Measurements from ENCODE around the gene BMP5.

Gene BMP5

DNA sequence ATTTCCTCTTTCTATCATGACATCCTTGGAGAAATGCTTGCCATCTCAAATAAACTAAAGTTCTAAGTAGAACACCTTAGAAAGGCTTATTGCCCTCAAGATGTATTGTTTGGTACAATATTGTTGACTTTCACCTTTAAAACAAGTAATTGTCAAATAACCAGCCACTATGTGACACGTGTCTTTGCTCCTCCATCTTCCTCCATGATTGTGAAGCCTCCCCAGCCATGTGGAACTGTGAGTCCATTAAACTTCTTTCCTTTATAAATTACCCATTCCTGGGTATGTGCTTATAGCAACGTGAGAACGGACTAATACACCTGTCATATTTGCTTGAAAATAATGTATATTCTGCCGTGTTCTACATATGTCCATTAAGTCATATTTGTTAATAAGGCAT, 126.5 kb downstream of the BMP5 start:
- Mint-ChIP-seq H3K4me1 (no peaks in the 10 kb centered on the region), H3K27ac (no peak overlapping the region), H3K36me3 (ENCODE audit: low read depth) (no peaks in the 10 kb centered on the region), H3K4me3 (no peak overlapping the region), H3K9me3 (peaks cover 4% of the 10 kb centered on the region), H3K27me3 (no peaks in the 10 kb centered on the region)
- DNase-seq, result no peak
- no peak for ATAC-seq

DNA sequence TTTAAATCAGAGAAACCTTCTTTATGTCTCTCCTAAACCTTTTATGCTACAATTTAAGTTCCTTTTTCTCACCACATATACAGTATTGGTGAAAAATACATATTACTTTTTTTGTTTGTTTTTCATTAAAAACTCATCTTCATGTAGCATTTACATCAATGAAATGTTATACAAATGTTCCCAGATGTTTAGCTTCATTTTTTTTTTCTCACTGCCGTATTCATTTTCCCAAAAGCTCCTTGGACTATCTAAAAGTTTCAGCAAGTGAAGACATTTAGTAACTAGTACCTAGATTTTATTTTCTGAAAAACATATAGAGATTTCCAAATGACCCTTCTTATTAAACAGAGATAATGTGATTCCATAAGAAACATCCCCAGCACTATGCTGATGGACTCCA, 128.9 kb downstream of the BMP5 start:
- no peak for ATAC-seq
- no peak overlapping the region for H3K27ac Mint-ChIP-seq
- H3K27me3 Mint-ChIP-seq, result no peaks in the 10 kb centered on the region
- no peak for DNase-seq
- no peaks in the 10 kb centered on the region for H3K36me3 Mint-ChIP-seq (ENCODE audit: low read depth)
- peaks cover 16% of the 10 kb centered on the region for H3K9me3 Mint-ChIP-seq
- H3K4me1 Mint-ChIP-seq, result no peaks in the 10 kb centered on the region
- no peak overlapping the region for H3K4me3 Mint-ChIP-seq

DNA sequence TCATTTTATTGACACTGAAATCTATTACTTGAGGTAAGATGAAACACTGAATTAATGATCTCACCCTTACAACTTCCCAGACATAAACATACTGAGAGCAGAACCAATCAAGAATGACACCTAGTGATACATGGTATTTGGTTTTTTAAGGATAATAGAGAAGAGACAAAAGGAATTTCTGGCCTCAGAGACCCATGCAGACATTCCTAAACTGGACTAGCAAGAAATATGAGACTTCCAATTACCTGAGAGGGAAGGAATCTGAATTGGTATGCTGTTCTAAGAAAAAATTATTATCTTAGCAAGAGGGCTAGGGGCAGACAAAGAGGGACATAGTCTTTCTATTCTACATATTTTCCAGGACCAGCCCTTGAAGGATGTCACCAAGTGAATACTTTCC, 141.1 kb downstream of the BMP5 start:
- ATAC-seq (no peak), DNase-seq (no peak)
- Mint-ChIP-seq H3K27me3 (no peaks in the 10 kb centered on the region), H3K27ac (no peak overlapping the region), H3K9me3 (peaks cover 8% of the 10 kb centered on the region), H3K36me3 (ENCODE audit: low read depth) (no peaks in the 10 kb centered on the region), H3K4me1 (no peaks in the 10 kb centered on the region), H3K4me3 (no peak overlapping the region)

DNA sequence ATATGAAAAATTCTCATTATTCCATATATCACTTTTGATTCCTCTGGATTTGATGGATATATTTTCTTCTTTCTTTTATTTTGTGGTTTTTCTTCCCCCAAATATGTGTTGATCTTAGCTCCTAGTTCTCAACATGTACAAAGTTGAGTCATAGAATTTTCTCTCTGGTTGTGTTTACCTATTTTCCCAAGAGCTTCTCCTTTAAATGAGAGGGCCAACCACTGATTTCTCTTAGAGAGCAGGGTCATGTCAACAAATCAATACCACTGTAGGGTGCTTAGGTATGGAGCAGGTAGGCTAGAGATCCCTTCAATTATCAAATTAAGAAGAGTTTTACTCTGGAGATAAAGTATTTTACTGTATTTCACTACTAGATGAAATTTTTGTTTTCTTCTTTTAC, 145.7 kb downstream of the BMP5 start:
- Mint-ChIP-seq H3K27ac (no peak overlapping the region), H3K36me3 (ENCODE audit: low read depth) (no peaks in the 10 kb centered on the region), H3K4me3 (no peak overlapping the region), H3K27me3 (no peaks in the 10 kb centered on the region), H3K9me3 (peaks cover 9% of the 10 kb centered on the region), H3K4me1 (no peaks in the 10 kb centered on the region)
- no peak for ATAC-seq
- no peak for DNase-seq

DNA sequence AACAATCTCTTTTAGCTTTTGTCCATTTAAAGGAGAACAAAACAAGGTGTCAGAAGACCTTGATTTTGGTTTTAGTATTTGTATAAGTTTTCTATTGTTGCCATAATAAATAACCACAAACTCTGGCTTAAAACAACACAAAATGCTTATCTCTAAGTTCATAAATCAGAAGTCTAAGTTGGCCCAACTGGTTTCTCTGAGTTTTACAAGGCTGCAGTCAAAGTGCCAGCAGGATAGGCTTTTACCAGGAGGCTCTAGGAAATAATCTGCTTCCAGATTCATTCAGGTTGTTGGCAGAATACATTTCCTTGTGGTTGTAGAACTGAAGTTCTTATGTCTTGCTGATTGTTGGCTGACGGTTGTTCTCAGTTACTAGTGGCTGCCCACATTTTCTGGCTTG, 149.2 kb downstream of the BMP5 start:
- Mint-ChIP-seq H3K4me3 (no peak overlapping the region), H3K27me3 (no peaks in the 10 kb centered on the region), H3K36me3 (ENCODE audit: low read depth) (no peaks in the 10 kb centered on the region), H3K27ac (no peak overlapping the region), H3K4me1 (no peaks in the 10 kb centered on the region), H3K9me3 (peaks cover 6% of the 10 kb centered on the region)
- no peak for DNase-seq
- ATAC-seq, result no peak

DNA sequence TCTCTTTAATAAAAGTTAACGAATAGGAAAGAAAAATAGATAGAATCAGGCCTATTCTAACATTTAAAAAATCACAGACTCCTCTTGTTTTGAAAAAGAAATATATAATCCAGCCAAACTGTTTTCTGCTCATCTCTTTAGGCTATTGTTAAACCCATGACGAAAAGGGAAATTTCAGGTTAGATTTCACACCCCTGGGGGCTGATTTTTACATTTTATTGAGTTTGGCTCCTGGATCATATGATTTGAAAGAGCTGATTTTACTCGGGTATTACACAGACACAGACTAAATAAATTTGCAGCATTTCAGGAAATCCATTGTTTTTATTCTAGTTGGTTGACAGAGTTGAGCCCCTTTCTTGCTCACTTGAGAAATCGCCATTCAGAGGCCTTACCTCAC, 160.6 kb downstream of the BMP5 start:
- ATAC-seq (no peak), DNase-seq (no peak)
- Mint-ChIP-seq H3K4me1 (no peaks in the 10 kb centered on the region), H3K4me3 (no peak overlapping the region), H3K9me3 (peaks cover 5% of the 10 kb centered on the region), H3K27ac (no peak overlapping the region), H3K27me3 (no peaks in the 10 kb centered on the region), H3K36me3 (ENCODE audit: low read depth) (no peaks in the 10 kb centered on the region)

DNA sequence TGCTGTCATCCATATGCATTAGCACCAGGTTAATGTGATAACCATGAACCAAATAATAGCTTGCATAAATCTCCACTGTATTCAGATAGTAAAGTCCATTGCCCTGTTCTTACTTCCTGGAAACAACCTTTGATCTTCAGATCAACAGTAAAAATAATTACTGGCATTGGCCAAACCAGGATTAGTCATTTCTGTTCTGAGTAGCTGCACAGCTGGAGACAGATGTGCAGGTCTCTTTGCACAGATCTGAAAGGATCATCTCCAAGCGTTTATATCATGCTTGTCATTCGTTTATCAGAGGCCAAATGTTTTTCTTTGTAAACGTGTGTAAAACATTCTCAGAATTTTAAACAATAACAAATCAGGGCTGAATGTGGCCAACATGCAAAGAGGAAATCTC, 162.0 kb downstream of the BMP5 start:
- Mint-ChIP-seq H3K36me3 (ENCODE audit: low read depth) (no peaks in the 10 kb centered on the region), H3K9me3 (peaks cover 5% of the 10 kb centered on the region), H3K27ac (no peak overlapping the region), H3K27me3 (no peaks in the 10 kb centered on the region), H3K4me1 (no peaks in the 10 kb centered on the region), H3K4me3 (no peak overlapping the region)
- no peak for DNase-seq
- ATAC-seq, result no peak

DNA sequence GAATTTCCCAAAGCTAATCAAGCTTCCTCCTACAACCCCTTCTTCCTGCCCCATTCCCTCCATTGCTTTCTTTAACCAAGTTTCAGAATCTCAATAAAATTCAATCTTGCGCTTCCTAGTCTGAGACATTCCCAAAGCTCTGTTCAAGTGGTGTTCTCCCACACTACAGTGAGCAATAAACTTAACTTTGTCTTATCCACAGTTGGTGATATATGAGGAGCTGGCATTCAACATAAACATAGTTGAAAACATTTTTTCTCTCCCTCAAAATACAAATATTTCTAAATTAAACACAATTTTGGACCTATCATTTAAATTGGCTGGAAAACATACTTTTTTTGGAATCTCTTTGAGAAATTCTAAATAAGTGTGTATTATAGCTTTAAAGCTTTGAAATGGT, 166.7 kb downstream of the BMP5 start:
- Mint-ChIP-seq H3K27ac (no peak overlapping the region), H3K27me3 (no peaks in the 10 kb centered on the region), H3K4me3 (no peak overlapping the region), H3K36me3 (ENCODE audit: low read depth) (no peaks in the 10 kb centered on the region), H3K4me1 (no peaks in the 10 kb centered on the region), H3K9me3 (peaks cover 10% of the 10 kb centered on the region)
- ATAC-seq (no peak), DNase-seq (no peak)

DNA sequence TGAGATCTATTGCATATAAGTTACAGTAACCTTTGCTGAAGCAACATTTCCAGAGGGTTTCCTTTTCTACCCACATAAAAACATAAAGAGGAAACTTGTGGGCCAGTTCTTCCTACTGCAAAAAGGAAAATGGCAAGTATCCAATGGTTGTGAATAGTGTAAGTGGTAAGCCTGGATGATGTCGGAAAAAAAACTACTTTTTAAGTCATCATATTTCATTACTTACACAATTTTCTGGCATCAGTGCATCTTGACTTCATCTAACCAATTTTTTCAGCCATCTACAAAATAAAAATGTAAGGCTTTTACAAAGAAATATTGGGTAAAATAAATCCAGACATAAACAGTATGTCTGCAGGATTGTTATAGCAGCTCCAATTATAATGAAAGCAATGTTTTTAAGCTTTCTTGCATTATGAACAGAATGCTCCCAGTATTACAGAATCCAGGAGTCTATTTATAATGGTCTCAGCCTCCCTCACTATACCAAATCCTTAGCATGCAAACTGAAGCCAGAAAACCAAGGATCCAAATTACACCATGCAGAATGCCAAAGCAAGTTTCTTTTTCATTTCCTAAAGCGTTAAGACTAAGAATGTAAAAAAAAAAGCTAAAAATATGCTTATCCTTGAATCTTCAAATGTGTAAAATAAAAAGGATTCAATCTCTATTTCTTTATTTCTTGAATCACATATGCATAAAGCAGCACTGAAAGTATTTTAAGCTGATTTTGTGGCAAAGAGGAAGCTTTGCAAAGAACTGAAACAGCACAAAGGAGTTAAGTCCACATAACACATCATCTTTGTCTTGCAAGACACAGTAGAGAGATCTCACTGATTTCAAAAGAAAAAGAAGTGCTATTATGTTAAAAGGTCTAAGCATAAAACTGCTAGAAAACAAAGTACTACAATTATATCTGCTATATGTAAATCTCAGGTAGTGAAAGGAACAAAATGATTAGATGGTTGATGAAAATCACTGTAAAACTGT, 169.6 kb downstream of the BMP5 start:
- ATAC-seq, result no peak
- DNase-seq, result no peak
- H3K9me3 Mint-ChIP-seq, result peaks cover 19% of the 10 kb centered on the region
- no peaks in the 10 kb centered on the region for H3K27me3 Mint-ChIP-seq
- no peak overlapping the region for H3K4me3 Mint-ChIP-seq
- H3K27ac Mint-ChIP-seq, result no peak overlapping the region
- H3K36me3 Mint-ChIP-seq (ENCODE audit: low read depth), result no peaks in the 10 kb centered on the region
- H3K4me1 Mint-ChIP-seq, result no peaks in the 10 kb centered on the region

DNA sequence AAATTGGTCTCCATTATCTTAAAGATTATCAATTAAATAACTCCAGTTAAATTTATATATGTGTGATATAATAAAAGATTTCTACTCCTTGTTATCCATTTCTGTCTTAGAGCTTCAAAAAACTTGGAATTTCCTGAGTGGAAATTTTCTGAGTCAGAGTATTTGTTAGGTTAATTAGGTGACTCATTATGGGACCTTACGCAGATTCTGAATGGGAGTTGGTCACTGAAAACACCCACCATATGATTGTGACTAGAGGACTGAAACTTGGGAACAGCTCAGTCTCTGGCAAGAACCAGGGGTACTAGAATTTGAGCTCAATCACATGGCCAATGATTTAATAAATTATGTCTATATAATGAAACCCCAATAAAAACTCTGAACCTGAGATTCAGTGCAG, 171.0 kb downstream of the BMP5 start:
- Mint-ChIP-seq H3K4me3 (no peak overlapping the region), H3K4me1 (no peaks in the 10 kb centered on the region), H3K9me3 (peaks cover 19% of the 10 kb centered on the region), H3K27ac (no peak overlapping the region), H3K27me3 (no peaks in the 10 kb centered on the region), H3K36me3 (ENCODE audit: low read depth) (no peaks in the 10 kb centered on the region)
- ATAC-seq, result no peak
- DNase-seq, result no peak

Measured in activated naive CD8-positive, alpha-beta T cell treated with anti-CD3 and anti-CD28 coated beads, Interleukin-2, amount 50 U/mL, for 24 hours (primary cell).